GM04504 (cell line): ENCODE data around the gene BCKDHA.
"Not testable (repeated sequence)": the region's sequence is repeated elsewhere in the genome, so short reads cannot be mapped to it uniquely, and the experiment has no call there.

Source experiments
- DNase-seq: peaks from one replicate; pipeline ENCODE4 v3.0.0-alpha.2; 2012; ENCODE audit warnings: low read depth

Gene BCKDHA

GRCh38 chr19:41426116-41426841 is 28.7 kb downstream of the BCKDHA start:
- DNase-seq: no peak

DNA sequence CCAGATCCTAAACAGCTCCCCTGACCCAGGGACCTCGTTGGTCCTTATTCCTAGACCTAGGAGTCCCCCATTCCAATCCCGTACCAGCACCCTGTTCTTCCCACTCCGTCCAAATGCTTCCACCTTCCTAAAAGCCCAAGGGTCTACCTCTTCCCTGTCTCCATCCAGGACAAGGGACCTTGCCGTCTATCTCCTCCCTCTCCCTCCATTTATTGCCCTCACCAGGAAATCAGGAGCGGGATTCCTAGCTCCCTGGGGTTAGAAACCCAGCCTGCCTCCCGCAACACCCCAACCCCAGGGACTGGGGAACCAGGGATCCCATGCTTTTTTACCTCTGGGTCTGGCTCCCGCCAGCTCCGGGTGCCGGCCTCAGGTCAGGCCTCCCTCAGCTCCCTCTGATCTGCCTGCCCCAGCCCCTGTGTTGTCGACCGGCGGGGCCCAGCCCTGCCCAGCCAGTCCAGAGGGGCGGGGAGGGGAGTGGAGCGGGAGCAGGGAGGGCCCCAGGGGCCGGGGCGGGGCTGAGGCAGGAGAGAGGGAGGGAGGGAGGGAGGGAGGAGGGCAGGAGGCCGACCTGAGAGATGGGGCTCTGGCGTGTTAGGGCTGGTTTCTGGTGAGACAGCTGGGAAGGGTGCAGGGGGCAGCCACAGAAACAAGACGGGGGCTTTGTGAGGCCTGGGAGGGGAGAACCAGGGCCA is 29.5 kb downstream of the BCKDHA start, which contains the start of gene B3GNT8:
Gene B3GNT8 (minus strand): TSS at position 423 of the 695 bp plus-strand sequence. CDS start 596 bp downstream, outside the sequence.
- DNase-seq: peak; percentile 48

GRCh38 chr19:41427647-41428480 is 30.2 kb downstream of the BCKDHA start:
- no peak for DNase-seq

DNA sequence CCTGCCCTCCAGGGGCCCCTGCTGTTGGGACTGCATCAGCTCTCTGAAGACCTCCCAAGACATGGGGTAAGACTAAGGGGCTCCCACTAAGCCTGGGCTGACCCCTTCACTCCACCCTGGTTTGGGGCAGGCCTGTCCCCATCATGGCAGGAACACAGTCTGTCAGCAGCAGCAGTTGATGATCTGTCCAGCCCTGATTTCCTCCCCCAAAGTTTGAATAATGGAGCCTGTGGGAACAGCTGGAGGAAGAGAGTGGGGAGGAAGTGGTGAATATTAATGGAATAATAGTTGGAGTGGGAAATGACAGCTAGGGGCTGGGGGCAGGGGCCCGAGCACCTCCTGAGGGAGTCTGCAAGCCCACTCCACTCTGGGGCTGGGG is 30.9 kb downstream of the BCKDHA start:
- no peak for DNase-seq

DNA sequence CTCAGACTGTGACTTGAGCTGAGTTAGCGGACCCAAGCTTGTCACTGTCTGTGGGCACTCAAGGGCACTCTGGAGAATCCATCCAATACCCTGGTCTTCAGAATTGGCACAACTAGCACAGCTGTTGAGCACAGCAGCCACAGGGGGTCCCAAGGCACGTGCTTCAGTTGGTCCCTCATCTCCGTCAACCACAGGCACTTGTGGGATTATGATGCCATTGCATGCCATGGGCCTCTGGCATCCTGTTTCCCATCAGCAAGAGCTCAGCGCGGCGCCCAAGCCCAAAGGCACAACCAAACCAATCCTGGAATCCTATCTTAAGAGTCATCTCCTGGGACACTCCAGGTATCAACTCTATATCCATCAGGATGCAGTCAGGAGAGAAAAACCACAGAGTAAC is 33.3 kb downstream of the BCKDHA start:
- no peak for DNase-seq

GRCh38 chr19:41431426-41432386 is 34.1 kb downstream of the BCKDHA start:
- DNase-seq: no peak

- no peak for DNase-seq
These were observed 35.6 kb downstream of the BCKDHA start for GRCh38 chr19:41433171-41433570.

- no peak for DNase-seq
These were observed 36.8 kb downstream of the BCKDHA start for GRCh38 chr19:41434450-41434849.

DNA sequence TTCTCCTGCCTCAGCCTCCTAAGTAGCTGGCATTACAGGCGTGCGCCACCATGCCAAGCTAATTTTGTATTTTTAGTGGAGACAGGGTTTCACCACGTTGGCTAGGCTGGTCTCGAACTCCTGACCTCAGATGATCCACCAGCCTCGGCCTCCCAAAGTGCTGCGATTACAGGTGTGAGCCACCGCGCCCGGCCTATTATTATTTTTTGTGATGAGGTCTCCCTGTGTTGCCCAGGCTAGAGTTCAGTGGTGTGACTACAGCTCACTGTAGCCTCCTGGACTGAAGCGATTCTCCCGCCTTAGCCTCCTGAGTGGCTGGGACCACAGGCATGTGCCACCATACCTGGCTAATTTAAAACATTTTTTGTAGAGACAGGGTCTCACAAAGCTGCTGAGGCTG is 37.8 kb downstream of the BCKDHA start:
- not testable (repeated sequence) for DNase-seq

DNA sequence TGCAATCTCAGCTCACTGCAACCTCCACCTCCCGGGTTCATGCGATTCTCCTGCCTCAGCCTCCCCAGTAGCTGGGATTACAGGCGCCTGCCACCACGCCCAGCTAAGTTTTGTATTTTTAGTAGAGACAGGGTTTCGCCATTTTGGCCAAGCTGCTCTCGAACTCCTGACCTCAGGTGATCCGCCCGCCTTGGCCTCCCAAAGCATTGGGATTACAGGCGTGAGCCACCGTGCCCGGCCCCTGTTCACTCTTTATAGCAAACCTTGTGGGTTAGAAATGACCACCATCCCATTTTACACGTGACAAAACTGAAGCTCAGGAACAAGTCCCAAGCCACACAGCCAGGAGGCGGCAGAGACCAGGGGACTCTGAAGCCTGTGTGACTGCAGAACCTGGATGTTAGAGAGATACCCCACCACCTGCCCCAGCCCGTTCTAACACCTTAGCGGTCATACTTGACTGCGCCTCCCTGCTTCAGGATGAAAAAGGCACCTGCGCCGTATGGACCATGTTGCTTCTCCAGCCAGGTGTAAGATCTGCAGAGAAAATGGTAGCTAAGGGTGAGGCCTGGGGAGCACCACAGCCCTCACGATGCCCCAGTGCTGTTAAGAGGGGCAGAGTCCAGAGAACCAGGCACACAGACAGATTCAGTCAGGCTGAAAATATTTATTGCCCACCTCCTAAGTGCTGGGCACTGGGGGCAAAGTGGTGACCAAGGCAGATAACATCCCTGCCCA is 38.5 kb downstream of the BCKDHA start:
- DNase-seq: no peak

DNA sequence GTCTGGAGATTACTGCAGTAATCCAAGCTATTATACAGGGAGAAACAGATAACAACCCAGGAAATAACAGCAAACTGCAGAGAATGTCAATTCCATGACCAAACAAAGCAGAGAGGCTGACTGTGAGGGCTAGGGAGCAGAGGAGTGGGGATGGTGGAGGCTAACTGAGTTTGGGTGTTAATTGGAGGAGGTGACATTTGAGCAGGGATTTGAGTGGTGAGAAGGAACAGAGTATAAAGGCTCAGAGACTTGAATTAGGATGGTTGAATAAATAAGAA is 39.0 kb downstream of the BCKDHA start:
- no peak for DNase-seq

DNA sequence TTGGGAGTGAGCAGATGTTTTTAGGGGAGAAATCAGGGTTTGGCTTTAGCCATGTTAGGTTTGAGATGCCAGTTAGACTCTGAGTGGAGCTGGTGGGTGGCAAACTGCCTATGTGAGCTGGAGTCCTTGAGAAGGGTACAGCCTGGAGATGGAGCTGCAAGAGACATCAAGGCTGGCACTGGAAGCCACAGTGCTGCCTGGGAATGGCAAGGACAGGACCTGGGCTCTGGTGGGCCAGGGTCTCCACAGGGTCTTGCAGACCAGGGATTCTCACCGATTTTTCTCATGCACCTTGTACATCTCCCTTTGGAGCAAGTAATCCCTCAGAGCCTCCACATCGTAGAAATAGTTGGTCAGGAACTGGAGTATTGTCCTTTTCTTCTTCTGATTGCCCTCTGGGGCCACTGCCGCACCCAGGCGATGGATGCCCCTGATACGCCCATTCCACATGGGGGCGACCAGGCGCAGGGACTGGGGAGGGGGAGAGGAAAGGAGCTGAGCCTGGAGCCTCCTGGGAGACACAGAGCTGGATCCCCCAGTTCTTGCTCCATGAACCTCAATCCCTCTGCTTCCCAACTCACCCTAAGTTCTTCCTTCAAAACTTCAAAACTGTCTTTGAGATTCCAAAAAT is 40.4 kb downstream of the BCKDHA start:
- no peak for DNase-seq

GRCh38 chr19:41439441-41440222 is 42.0 kb downstream of the BCKDHA start, which contains the start of gene DMAC2:
Gene DMAC2 (minus strand): TSS chr19:41439912. CDS start chr19:41439899, 13 bp downstream.
- peak; percentile 94 for DNase-seq

GRCh38 chr19:41441321-41441945 is 43.8 kb downstream of the BCKDHA start:
- DNase-seq: no peak

- no peak for DNase-seq
These were observed 45.1 kb downstream of the BCKDHA start, which contains the start of gene ERICH4 for GRCh38 chr19:41442473-41443355. Gene ERICH4 (plus strand): TSS chr19:41443156. CDS start chr19:41443170, 14 bp downstream.

- DNase-seq: no peak
These were observed 46.3 kb downstream of the BCKDHA start for GRCh38 chr19:41443813-41444455.

DNA sequence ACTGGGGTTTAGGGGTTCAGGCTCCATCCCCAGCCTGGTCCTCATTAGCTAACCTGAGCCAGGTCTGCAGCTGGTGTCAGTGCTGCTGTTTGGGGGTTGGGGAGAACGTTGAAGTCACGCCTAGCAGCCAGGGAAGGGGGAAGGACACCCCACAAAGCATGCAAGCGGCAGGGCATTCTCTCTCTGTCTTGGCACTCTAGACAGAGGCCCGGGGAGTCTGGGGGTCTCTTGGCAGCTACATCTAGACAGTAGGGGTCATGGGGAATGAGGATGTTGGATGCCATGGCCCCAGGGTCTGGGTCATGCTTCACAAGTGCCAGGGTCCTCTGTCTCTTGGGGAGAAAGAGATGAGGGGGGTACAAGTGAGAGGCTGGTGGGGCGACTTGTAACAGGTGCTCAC is 48.0 kb downstream of the BCKDHA start:
- DNase-seq: no peak
